Spleen (tissue), 7 donors: Measurements from ENCODE around the gene PTP4A1.

Experiments used
- POLR2A ChIP-seq, 3 donors: fragments of 450-650 bp; IDR thresholded peaks; one replicate each; pipeline ENCODE4 v1.5.1; 2017; ENCODE audit warnings: antibody characterized with exemption in 3 of 3, mild to moderate bottlenecking in 1 of 3
- POLR2AphosphoS5 ChIP-seq, 3 donors: sonication (generic); formaldehyde crosslinking; IDR thresholded peaks; one replicate each; pipeline ENCODE4 v1.5.1; 2017; ENCODE audit warnings: antibody characterized with exemption in 3 of 3
- TF ChIP-seq, protein P1 (sequence below), 11 experiments: fragments of 200-600 bp in 7 of 11; fragments of 450-650 bp in 4 of 11; sonication (generic) in 4 of 11; IDR thresholded peaks in 8 of 11; conservative IDR thresholded peaks in 3 of 11; 1 replicate in 7 of 11; 2 replicates in 4 of 11; pipeline versions ENCODE4 v1.4.0 to v1.8.0; 2016 to 2021; ENCODE audit warnings: antibody characterized with exemption in 11 of 11, inconsistent platforms in 4 of 11, mild to moderate bottlenecking in 1 of 11
- donor health status: DM: no; HTN: no; CAD: no; lungs with moderate emphysema.
- donor health status: DM: no; HTN: no; CAD: no.
- donor health status: DM: no; HTN: no; CAD: no.

DNA sequence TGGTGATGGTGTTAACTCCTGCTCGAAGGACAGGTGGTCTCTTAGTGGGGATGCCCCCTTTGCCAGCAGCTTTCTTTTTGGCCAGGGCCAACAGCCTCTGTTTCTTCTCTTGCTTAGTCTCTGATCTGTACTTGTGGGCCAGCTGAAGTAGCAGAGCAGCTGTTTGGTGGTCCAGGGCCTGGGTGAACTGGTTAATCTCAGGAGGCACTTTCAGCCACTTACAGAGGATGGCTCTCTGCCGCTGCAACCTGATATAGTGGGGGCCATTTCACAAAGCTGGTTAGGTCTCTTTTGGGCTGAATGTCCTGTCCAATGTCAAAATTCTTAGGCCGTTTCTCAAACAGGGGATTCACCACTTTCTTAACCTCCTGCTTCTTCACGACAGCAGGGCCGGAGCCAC is 23.2 kb upstream of the PTP4A1 start:
- no peak for TF ChIP-seq POLR2AphosphoS5 (IDR thresholded peaks at IDR 0.05)
- TF ChIP-seq, protein P1, sequence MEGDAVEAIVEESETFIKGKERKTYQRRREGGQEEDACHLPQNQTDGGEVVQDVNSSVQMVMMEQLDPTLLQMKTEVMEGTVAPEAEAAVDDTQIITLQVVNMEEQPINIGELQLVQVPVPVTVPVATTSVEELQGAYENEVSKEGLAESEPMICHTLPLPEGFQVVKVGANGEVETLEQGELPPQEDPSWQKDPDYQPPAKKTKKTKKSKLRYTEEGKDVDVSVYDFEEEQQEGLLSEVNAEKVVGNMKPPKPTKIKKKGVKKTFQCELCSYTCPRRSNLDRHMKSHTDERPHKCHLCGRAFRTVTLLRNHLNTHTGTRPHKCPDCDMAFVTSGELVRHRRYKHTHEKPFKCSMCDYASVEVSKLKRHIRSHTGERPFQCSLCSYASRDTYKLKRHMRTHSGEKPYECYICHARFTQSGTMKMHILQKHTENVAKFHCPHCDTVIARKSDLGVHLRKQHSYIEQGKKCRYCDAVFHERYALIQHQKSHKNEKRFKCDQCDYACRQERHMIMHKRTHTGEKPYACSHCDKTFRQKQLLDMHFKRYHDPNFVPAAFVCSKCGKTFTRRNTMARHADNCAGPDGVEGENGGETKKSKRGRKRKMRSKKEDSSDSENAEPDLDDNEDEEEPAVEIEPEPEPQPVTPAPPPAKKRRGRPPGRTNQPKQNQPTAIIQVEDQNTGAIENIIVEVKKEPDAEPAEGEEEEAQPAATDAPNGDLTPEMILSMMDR (IDR thresholded peaks at IDR 0.05 in 8 of 11, conservative IDR thresholded peaks at IDR 0.05 in 3 of 11): no peak
- no peak for TF ChIP-seq POLR2A (IDR thresholded peaks at IDR 0.05)
